Suppressor macrophage treated with lipopolysaccharide for 1 hour (primary cell): ENCODE results near the gene ISOC2.
"Not testable (repeated sequence)": the region's sequence is repeated elsewhere in the genome, so short reads cannot be mapped to it uniquely, and the experiment has no call there.

Source experiments
- DNase-seq, 3 donors: peaks; one replicate each; pipeline ENCODE4 v3.0.0-alpha.2; 2020 to 2022

The ISOC2 gene

DNA sequence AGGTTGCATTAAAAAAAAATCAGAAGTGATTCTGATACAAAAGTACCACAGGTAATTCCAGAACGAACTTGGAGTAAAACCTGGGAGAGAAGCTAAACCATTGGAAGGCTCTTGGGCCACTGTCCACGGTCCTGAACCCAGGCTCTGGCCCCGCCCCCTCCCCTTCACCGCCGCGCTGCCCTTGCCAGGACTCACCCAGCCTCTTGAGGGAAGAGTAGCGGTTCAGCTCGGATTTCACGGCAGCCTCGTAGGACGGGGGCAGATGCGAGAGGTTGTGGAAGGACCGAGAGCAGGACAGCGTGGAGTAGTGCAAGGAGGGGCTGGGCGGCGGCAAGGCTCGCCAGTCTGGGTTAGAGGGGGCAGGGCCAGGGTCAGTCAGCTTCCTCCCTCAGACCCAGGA, 24.0 kb downstream of the ISOC2 start:
- DNase-seq: peak; percentile 54 to 81 (median 67)

DNA sequence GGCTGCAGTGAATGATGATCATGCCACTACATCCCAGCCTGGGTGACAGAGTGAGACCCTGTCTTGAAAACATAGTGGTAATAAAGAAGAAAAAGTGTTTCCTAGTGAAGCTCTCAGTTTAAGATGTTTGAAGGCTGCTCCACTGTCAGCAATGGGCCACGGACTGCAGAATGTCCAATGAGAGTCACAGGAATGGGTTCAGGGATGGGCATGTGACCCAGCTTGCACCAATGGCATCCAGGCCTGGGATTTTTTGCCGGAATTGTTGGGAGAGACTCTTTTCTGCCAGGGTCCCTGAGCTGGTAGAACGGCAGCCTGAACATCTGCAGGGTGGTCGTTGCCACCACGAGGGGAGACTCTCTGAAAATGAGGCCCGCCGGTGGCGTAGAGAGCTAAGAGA, 24.6 kb downstream of the ISOC2 start:
- no peak for DNase-seq

DNA sequence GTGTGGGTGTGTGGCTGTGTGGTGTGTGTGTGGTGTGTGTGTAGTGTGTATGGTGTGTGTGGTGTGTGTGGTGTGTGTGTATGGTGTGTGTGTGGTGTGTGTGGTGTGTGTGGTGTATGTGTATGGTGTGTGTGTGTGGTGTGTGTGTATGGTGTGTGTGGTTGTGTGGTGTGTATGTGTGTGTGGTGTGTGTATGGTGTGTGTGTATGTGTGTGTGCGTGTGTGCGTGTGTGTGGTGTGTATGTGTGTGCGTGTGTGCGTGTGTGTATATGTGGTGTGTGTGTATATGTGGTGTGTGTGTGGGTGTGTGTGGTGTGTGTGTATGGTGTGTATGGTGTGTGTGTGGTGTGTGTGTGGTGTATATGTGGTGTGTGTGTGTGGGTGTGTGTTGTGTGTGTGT, 26.4 kb downstream of the ISOC2 start:
- no peak for DNase-seq

DNA sequence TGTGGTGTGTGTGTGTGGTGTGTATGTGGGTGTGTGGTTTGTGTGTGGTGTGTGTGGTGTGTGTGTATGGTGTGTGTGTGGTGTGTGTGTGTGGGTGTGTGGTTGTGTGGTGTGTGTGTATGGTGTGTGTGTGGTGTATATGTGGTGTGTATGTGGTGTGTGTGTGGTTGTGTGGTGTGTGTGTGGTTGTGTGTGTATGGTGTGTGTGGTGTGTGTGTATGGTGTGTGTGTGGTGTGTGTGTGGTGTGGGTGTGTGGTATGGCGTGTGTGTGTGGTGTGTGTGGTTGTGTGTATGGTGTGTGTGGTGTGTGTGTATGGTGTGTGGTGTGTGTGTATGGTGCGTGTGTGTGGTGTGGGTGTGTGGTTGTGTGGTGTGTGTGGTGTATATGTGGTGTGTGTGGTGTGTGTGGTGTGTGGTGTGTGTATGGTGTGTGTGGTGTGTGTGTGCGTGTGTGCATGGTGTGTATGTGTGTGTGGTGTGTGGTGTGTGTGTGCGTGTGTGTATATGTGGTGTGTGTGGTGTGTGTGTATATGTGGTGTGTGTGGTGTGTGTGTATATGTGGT, 27.0 kb downstream of the ISOC2 start:
- DNase-seq: no peak

DNA sequence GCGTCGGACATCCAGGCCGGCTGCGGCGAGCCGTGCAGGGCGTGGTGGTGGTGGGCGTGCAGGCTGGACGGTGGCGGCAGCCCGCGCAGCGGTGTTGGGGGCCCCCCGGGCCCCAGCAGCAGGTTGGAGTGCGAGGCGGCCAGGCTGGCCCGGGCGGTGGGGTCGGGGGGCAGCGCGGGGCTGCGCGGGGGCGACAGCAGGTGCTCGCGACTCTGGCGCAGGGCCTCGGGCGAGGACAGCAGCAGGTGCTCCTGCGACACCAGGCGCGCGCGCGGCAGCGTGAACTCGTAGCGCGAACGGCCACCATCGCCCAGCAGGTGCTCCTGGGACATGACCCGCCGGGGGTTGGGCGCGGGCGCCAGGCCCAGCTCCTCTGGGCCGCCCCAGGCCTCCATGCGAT, 28.1 kb downstream of the ISOC2 start:
- no peak for DNase-seq

DNA sequence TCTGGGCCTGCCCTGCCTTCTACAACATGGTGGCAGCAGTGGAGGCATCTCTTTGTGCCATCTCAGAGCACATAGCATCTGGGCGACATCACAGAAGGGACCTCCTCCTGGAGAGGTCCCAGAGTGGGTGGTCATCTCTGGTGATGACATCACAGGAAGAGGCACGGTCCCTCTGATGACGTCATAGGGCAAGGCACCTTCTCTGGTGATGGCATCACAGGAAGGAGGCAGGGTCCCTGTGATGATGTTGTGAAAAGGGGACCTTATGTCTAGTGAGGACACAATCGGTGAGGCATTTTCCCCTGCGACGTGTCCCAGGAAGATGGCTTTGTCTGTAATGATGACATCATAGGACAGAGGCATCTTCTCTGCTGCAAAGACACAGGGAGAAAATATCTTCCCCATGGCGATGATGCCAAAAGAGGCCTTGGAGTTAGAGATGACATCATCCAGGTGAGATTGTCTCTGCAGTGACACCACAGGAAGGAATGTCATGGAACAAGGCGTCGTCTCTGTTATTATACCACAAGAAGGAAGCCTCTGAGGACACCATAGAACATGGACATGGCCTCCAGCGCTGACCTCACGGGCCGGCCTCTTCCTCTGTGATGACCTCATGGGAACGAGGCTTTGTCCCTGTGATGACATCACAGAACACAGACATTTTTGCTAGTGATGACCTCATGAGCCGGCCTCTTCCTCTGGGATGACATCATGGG, 29.0 kb downstream of the ISOC2 start:
- peak in 2 of 3 donors; percentile 29 to 36 for DNase-seq

DNA sequence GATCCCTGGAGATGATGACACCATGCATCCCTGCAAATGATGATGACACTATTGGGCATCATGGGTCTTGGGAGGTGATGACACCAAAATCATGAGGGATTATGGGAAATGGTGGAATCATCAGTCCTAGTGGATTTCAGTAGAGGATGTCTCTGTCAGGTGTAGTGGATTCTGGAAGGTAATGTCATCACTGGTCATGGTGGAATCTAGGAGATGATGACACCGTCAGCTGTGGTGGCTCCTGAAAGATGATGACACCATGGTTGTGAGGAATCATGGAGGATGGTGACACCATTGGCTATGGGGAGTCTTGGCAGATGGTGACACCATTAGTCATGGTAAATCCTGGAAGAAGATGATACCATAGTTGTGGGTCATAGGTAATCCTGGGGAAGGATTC, 30.3 kb downstream of the ISOC2 start:
- DNase-seq: peak; percentile 16 to 57 (median 29)

DNA sequence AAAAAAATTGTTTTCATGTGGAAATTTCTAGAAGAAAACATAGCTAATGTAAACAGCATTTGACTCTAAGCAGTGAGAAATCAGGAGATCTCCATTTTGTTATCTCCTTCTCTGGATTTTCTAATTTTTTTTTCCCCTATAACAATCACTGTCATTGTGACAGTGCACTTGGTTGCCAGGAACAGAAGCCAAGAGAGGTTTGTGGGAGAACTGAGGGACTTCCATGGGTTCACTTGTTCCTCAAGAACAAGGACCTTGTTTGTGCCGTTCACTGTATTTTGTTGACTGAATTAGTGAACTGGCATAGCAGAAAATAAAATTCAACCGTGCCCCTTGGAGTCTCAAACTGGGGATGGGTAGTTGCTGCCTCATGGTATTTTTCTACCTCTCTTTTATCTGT, 35.4 kb downstream of the ISOC2 start:
- no peak for DNase-seq

DNA sequence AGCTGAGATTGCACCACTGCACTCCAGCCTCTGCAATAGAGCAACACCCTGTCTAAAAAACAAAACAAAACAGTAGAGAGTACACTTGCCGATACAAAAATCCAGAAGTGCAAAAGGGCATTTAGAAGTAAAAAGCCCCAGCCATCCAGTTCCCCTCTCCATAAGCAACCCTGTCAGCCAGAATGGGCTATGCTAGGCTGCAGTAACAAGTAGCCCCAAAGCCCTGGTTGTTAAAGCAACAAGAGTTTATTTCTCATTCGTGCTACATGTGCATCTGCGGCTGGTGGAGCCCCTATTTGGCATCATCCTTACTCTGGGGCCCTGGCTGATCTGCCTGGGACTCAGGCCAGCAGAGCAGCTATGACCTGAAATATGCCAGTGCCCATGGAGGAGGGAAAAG, 36.9 kb downstream of the ISOC2 start:
- no peak for DNase-seq

DNA sequence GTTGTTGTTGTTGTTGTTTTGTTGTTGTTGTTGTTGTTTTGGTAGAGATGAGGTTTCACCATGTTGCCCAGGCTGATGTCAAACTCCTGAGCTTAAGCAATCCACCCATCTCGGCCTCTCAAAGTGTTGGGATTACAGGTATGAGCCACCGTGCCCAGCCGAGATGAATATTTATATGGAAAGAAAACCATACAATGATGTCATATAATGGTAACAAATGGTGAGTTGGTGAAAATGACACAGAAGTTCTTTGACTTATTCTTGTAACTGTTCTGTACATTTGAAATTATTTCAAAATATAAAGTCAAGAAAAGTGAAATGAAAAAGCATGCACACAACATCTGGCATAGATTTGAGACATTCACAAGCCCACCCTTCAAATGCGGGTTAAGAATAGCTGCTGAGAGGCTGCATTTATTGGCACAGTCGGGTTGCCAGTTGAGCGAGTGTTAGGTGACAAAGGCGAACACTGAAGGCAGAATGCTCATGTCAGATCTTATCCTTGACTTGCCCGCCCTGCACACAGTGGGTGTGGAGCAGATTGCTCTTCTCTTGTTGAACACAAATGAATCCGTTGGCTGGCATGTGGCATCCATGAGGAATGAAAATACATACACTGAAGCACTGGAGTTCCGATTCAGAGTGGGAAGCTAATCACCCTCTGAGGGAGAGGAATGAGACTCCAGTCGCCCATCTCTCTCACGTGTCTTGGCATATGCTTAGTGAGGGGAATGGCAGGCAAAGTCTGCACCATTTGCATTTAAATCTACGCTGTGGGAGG, 38.0 kb downstream of the ISOC2 start:
- DNase-seq: no peak

DNA sequence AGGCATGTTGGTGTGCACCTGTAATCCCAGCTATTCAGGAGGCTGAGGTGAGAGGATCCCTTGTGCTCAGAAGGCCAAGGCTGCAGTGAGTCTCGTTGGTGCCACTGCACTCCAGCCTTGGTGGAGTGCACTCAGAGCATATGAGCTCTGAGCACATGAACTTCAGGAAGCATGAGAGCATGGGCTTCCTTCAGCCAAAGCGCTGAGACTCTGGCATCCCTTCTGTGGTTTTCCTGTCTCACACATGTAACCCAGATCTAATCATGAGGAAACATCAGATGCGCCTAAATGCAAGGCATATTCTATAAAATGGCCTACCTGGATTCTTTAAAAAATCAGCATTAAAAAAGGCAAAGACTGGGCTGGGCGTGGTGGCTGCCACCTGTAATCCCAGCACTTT, 40.2 kb downstream of the ISOC2 start:
- not testable (repeated sequence) for DNase-seq

DNA sequence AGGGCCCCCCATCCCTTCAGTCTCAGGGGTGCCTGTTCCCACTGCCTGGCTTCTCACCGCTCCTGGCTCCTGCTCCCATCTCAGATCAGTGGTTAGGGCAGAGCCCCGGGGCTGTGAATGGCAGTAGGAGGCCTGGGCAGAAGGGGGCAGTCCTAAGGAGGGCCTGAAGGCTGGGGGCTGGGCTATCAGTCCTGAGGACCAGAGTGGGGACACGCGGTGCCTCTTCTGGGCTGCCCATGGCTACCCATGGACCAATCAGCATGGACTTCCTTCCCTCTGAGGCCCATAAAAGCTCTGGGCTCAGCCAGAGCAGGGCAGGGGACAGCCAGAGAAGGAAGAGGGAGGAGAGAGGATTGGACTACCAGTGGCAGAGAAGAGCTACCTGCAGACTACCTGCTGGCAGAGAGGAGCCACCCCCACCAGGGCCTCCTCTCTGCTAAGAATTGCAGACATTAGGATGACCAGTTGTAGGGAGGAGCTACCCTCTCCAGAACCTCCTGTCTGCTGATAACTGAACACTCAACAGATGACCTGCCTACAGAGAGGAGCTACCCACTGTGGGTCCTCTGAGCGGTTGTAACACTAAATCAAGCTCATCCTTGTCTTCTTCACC, 41.7 kb downstream of the ISOC2 start:
- DNase-seq: no peak

DNA sequence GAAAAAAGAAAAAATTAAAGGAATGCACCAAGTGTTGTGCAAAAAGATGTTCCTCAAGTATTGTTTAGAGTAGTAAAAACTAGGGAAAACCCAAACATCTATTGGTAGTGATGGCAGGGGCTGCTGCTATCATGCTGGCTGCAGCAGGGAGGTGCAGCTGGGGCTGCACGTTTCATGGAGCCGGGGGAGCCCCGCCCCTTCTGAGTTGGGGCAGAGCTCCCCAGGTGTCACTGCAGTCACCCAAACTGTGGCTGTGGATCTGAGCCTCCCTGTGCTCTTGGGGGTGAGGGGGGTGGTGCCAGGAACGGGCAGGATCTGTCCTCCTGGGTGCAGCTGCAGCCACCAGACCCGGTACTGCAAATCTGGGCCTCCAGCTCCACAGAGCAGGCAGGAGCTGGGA, 42.3 kb downstream of the ISOC2 start:
- no peak for DNase-seq

DNA sequence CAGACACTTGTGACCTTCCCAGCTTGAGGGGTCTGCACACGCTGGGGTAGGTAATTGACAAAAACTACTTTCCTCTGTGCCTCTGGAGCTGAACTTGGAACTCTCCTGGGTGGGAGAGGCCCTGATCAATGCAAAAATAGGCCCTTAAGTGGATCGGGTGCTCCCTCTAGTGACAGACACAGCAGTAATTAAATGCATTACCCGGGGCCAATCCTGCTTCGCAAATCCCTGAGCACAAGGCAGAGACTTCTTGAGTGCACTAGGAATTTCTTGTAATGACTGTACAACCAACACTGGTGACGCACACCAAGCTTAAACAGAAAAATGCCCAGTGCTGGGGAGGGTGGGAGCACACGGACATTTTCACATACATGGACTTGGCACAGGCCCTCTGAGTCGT, 43.3 kb downstream of the ISOC2 start:
- DNase-seq: peak; percentile 77 to 83 (median 81)

DNA sequence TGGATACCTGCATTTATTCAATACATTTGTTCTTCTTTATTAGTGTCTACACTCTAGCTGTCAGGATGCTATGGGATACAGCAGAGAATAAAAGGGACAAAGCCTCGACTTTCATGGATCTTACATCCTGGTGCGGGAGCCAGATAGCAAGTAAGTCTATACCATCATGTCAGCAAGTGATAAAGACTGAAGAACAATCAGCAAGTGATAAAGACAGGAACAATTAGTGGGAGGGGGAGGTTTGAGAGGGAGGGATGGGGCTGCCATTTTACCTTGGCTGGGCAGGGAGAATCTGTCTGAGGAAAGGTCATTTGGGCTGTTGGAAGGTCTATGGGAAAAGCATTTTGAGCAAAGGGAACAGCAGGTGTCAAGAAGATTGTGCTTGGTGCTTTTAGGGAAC, 51.3 kb downstream of the ISOC2 start:
- DNase-seq: no peak

DNA sequence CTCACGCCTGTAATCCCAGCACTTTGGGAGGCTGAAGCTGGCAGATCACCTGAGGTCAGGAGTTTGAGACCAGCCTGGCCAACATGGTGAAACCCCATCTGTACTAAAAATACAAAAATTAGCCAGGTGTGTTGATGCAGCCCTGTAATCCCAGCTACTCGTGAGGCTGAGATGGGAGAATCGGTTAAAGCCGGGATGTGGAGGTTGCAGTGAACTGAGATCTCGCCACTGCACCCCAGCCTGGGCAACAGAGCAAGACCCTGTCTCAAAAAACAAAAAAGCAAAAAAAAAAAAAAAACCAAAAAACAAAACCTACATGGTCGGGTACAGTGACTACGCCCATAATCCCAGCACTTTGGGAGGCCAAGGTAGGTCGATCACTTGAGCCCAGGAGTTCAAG, 52.3 kb downstream of the ISOC2 start:
- DNase-seq: not testable (repeated sequence)

DNA sequence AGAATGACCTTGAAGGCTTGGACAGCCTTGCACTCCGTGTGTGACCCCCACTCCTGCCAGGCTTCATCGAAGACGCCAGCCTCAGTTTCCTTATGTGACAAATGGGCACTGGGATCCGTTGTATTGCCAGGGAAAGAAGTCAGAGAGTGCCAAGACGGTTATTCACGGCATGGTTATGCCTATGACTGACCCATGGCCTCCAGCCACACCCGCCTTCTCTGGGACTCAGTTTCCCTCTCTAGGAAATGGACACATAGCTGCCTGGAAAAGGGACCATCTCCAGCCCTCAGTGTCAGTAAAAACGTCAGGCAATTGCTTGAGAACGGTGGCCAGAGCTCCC, 52.9 kb downstream of the ISOC2 start:
- no peak for DNase-seq

DNA sequence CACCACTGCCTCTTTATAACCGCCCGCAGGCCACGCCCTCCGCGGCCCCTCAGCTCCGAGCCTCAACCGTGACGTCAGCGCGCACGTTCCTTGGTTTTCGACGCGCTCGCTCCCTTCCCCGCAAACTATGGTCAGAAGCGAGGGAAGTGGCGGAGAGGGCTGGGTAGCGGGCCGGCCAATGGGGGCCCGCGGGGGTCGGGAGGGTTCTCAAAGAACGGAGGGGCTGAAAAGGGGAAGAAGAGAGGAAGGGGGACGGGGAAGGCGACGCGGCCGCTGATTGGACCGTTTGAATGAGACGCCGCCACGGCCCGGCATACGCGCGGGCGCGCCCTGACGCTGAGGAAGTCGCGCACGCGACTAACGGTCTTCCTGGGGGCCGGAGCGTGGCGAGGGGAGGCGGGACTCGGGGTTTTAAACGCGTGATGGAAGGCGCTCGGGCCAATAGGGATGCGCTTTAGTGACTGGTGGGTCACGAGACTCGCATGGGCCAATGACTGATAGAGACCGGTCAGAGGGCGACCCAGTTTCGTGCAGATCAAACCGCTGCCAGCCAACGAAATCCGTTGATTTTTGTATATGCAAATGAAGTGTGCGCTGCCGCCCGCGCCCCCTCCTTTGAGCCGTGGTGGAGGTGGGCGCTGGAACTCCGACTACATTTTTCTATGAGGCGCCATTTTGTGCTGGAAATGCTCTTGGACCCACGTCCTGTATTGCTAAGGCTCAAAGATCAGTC, 53.5 kb downstream of the ISOC2 start:
- DNase-seq: peak; percentile 99 to 100 (median 100)

DNA sequence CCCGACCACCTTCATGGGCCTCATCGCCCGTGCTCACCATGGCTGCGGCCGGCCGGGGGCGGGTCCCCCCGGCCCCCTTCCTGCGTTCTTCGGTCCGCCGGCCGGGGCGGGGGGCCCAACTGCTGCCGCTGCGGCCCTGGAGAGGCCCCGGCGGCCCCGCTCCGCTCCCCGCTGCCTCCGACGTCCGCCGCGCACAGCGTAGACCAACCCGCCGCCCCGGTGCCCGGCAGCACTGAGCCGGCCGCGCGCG, 54.0 kb downstream of the ISOC2 start, which contains the start of gene UBE2S:
Gene UBE2S (minus strand): TSS at position 239 of the 250 bp plus-strand sequence. CDS start 199 bp downstream, at position 40.
- DNase-seq: not testable (repeated sequence)

DNA sequence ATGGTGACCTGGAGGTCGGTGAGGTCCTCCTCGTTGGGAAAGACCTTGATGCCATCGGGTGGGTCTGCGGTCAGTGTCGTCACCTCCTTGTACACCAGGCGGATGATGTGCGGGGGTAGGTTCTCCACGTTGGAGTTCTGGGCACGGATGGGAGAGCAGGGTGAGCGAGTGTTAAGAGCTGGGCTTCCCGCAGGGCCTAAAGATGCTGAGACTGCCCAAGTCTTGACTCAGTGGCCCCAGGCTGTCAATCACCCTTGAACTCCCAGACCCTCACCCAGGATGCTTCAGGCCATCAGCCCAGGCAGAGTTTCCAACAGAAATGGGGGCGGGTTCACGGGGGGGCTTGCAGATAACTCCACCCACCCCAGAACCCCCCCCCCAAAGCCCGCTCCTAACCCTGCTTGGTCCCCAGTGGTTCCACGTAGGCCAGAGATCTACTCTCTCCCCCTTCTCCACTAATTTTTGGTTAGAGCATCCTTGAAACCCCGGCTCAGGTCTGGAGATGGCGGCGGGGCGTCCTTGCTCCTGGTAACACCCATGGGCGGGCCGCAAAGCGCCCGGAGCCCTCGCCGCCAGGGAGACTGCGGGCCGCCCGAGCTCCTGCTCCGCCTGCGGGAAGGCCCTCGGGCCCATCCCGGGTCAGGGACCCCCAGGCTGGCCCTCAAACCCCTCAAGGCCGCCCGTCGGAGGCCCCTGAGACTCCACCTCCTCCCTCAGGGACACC, 54.5 kb downstream of the ISOC2 start:
- DNase-seq: peak; percentile 49 to 77 (median 59)

DNA sequence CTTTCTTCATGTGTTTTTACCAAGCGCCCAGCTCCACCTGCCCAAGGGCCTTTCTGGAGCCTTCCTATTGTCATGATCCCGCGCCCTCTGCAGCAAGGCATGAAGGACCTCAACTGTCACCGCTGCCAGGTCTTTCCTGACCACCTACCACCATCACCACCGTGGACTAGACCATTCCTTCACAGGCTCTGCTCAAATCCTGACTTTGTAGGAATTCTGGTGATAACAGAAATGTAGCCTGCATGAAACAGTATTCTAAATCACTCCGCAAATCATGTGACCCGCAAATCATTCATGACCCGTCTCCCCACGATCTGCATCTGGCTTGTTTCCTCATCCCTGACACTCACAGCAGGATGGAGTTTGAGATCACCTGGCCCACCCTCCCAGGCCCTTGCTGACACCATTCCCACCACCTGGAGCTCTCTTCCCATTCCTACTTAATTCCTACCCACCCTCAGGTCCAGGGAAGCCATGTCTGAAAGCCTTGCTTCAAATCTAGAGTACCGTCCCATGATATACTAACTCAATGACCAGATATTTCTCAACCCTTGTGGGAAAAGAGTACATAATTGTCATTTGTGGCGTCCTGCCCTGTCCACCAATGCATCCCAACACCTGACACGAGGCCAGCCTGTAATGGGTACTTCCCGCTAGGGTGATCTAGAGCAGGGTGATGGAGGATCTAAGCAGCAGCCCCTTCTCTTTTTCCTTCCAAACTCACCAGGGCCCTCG, 55.2 kb downstream of the ISOC2 start:
- no peak for DNase-seq

DNA sequence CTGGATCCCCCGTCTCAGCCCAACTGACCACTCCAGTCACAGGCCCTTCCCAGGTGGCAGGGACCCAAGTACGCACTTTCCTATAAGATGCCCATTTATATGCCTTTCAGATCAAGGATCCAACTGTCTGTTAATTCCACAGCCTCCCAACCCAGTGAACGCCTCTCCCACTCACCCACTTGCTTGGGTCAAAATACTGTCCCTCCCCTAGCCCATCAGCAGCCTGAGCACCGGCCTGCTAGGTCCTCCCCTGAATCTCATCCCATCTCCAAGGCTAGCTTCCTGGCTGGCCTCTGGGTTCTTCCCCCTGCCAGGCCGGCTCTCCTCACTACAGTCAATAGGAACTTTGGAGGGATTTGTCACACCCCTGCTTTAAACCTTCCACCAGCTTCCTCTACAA, 55.8 kb downstream of the ISOC2 start:
- DNase-seq: no peak
